ENCODE results near the gene SERPINA5. TPM values are rescaled to one million over a fixed set of nuclear protein-coding genes. Genes with fewer than 3 reads are reported as not detected.

The SERPINA5 gene
- total and polyA plus RNA-seq, 2 of the 13 experiments (the other 11 are each of a cell fraction or from before 2014, with no cell fraction given): 449 to 498 TPM

- Histone ChIP-seq H3K9me3 (ENCODE audit: low read length) (no peaks in the 10 kb centered on the region), H3K36me3 (replicated peaks in 1 of 2; ENCODE audit: control insufficient read depth in 1 of 2, insufficient read depth in 2 of 2, low read length in 2 of 2) (peaks cover 31 to 56% of the 10 kb centered on the region in 2 experiments), H3K4me2 (ENCODE audit: low read depth, low read length) (no peak overlapping the region), H3K4me1 (ENCODE audit: insufficient read depth, low read length) (peaks cover 32% of the 10 kb centered on the region), H3K9ac (ENCODE audit: insufficient read depth, low read depth, low read length) (no peak overlapping the region), H3K27me3 (ENCODE audit: control insufficient read depth in 1 of 2, insufficient read depth in 2 of 2, low read length in 2 of 2) (no peaks in the 10 kb centered on the region), H3K4me3 (replicated peaks in 1 of 3; ENCODE audit: insufficient read depth in 1 of 3, low read depth in 2 of 3, low read length in 3 of 3) (no peak overlapping the region), H3K27ac (ENCODE audit: extremely low read length, insufficient read depth, low read length) (no peak overlapping the region), H2AFZ (ENCODE audit: low read length) (no peak overlapping the region), H4K20me1 (ENCODE audit: insufficient read depth, low read length) (peaks cover 8% of the 10 kb centered on the region; the same call in 1 of the 2 replicates), H3K79me2 (ENCODE audit: insufficient read depth, low read length) (no peaks in the 10 kb centered on the region)
- CTCF ChIA-PET (ENCODE audit: low intra/inter-chr PET ratio, low total read pairs): no interaction called here
- FAIRE-seq (no peak), ATAC-seq (peak; percentile 7; the same call in 1 of the 3 replicates), DNase-seq (ENCODE audit: low spot score) (no peak)
- BruUV-seq (replicated peaks): no TSS peak
- WGBS (ENCODE audit: low lambda C conversion rate): 95% methylated on average over 2 of the region's 7 CpGs
- intact Hi-C loops (cut with micrococcal nuclease; ENCODE audit: unreplicated experiment) (no loop called here), in situ Hi-C loops (cut with HindIII; ENCODE audit: extremely low pct_ligation_motif_present, low pct_unique_long_range_greater_than_20kb) (no loop called here)
- POLR2A ChIA-PET: interaction anchor here (0.7 to 19.0 kb wide), 9 partner anchors 9 to 55 kb away, joined by 3 to 638 read pairs (median 7); partner anchors contain the start of gene SERPINA3
- TF ChIP-seq ZFP37 (CRISPR knock-in tag; IDR thresholded peaks at IDR 0.05; ENCODE audit: borderline replicate concordance): no peak
- no peak for TF ChIP-seq FOXA1 (IDR thresholded peaks at IDR 0.05)
- TF ChIP-seq FOXA1 (CRISPR knock-in tag; IDR thresholded peaks at IDR 0.05): 0 out of 2 replicates have a peak, but pooled peaks have one; percentile 3
- TF ChIP-seq RBFOX2 (IDR thresholded peaks at IDR 0.05; ENCODE audit: low read depth, low read length): peak; percentile 9; the same call in 1 of the 2 replicates
- TF ChIP-seq AGO2 (optimal IDR thresholded peaks at IDR 0.05; ENCODE audit: low read depth, low read length): peak; percentile 98
- peak; percentile 21; the same call in 1 of the 2 replicates for TF ChIP-seq ZNF674 (CRISPR knock-in tag; IDR thresholded peaks at IDR 0.05; ENCODE audit: low read depth)
- TF ChIP-seq MTF1 (CRISPR knock-in tag; IDR thresholded peaks at IDR 0.05): no peak
- peak; percentile 24; the same call in 1 of the 2 replicates for TF ChIP-seq ZNF687 (CRISPR knock-in tag; IDR thresholded peaks at IDR 0.05)
- no peak for TF ChIP-seq CCDC6 (CRISPR knock-in tag; IDR thresholded peaks at IDR 0.05)
- no peak for TF ChIP-seq CEBPZ (IDR thresholded peaks at IDR 0.05; ENCODE audit: low read length)
- peak; percentile 1; the same call in 1 of the 2 replicates for TF ChIP-seq ARNT2 (CRISPR knock-in tag; IDR thresholded peaks at IDR 0.05; ENCODE audit: low read depth)
- 0 out of 2 replicates have a peak, but pooled peaks have one; percentile 14 for TF ChIP-seq GPN1 (CRISPR knock-in tag; IDR thresholded peaks at IDR 0.05; ENCODE audit: borderline replicate concordance)
- TF ChIP-seq, protein P1, sequence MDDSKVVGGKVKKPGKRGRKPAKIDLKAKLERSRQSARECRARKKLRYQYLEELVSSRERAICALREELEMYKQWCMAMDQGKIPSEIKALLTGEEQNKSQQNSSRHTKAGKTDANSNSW (CRISPR knock-in tag; IDR thresholded peaks at IDR 0.05; ENCODE audit: borderline replicate concordance): no peak
- TF ChIP-seq PBX2 (CRISPR knock-in tag; IDR thresholded peaks at IDR 0.05): no peak
- peak; percentile 29; the same call in 1 of the 2 replicates for TF ChIP-seq CHD2 (IDR thresholded peaks at IDR 0.05; ENCODE audit: low read depth, low read length)
- TF ChIP-seq MLLT10 (CRISPR knock-in tag; IDR thresholded peaks at IDR 0.05): no peak
Measured at GRCh38 chr14:94623856-94624499, 42.8 kb downstream of the SERPINA5 start.
